ENCODE results near the gene GGTA1. TPM values are rescaled to one million over a fixed set of nuclear protein-coding genes. Genes with fewer than 3 reads are reported as not detected.

GGTA1 gene
- total and polyA plus RNA-seq, 2 experiments from 2014 or later = 0.16 TPM; not detected in 1

GRCh38 chr9:121508415-121508814 lies 8.8 kb upstream of the GGTA1 start (continued):
- no peak for TF ChIP-seq REST (IDR thresholded peaks at IDR 0.05; ENCODE audit: unreplicated experiment)

- Histone ChIP-seq H3K4me2 (peak overlapping the region; percentile 51; the same call in 1 of the 2 replicates), H2AFZ (peak overlapping the region; percentile 78), H3K4me3 (no peak overlapping the region), H3K4me1 (ENCODE audit: insufficient read depth) (peaks cover 11% of the 10 kb centered on the region), H3F3A (replicated peaks; ENCODE audit: low read depth) (no peaks in the 10 kb centered on the region), H3K9me2 (ENCODE audit: insufficient read depth) (no peaks in the 10 kb centered on the region), H3K36me3 (ENCODE audit: insufficient read depth) (no peaks in the 10 kb centered on the region), H4K20me1 (replicated peaks; ENCODE audit: insufficient read depth) (no peaks in the 10 kb centered on the region), H3K27me3 (ENCODE audit: insufficient read depth) (peaks cover 14% of the 10 kb centered on the region), H3K79me2 (replicated peaks; ENCODE audit: insufficient read depth) (no peaks in the 10 kb centered on the region), H3K27ac (ENCODE audit: low read depth) (no peak overlapping the region)
- no peak for ATAC-seq
- Mint-ChIP-seq H3K4me3 (no peak overlapping the region), H3K36me3 (ENCODE audit: low read depth) (no peaks in the 10 kb centered on the region; the same call in 2 of the 3 replicates), H3K9me3 (peaks cover 10% of the 10 kb centered on the region; the same call in 2 of the 3 replicates), H3K27me3 (ENCODE audit: insufficient read depth, low read depth, poor library complexity) (peaks cover 25% of the 10 kb centered on the region), H3K4me1 (peaks cover 35% of the 10 kb centered on the region), H3K27ac (no peak overlapping the region)
- DNase-seq (ENCODE audit: low spot score) = no peak
- TF ChIP-seq ETS1 (IDR thresholded peaks at IDR 0.05) = no peak
- TF ChIP-seq NANOG (IDR thresholded peaks at IDR 0.05; ENCODE audit: borderline replicate concordance) = no peak
- no peak for TF ChIP-seq EZH2phosphoT487 (IDR thresholded peaks at IDR 0.05; ENCODE audit: unreplicated experiment)
- TF ChIP-seq ZNF462 (CRISPR knock-in tag; IDR thresholded peaks at IDR 0.05) = no peak
- no peak for TF ChIP-seq POLR2AphosphoS5 (IDR thresholded peaks at IDR 0.05; ENCODE audit: low read depth)
- no peak for TF ChIP-seq CTCF (conservative IDR thresholded peaks at IDR 0.05; ENCODE audit: low read depth in 2 of 2)
- TF ChIP-seq ZNF331 (CRISPR knock-in tag; IDR thresholded peaks at IDR 0.05; ENCODE audit: low read depth) = no peak
- no peak for TF ChIP-seq STAT1 (IDR thresholded peaks at IDR 0.05; ENCODE audit: unreplicated experiment)
- no peak for TF ChIP-seq EZH2 (IDR thresholded peaks at IDR 0.05; ENCODE audit: low read depth, unreplicated experiment)
- TF ChIP-seq JUNB (IDR thresholded peaks at IDR 0.05; ENCODE audit: unreplicated experiment) = no peak
- TF ChIP-seq ZNF114 (CRISPR knock-in tag; IDR thresholded peaks at IDR 0.05) = no peak
These were observed 6.5 kb upstream of the GGTA1 start for GRCh38 chr9:121505903-121506735.

Data from GM23338 (cell line).